GM15510 (cell line): ENCODE data around the gene EVI5L.

ENCODE experiments used
- POLR2A ChIP-seq: IDR thresholded peaks from 3 replicates; pipeline ENCODE4 v1.6.1; 2011; ENCODE audit warnings: borderline replicate concordance; ENCODE audit not compliant: insufficient read length; ENCODE audit errors: extremely low read depth

The EVI5L gene

DNA sequence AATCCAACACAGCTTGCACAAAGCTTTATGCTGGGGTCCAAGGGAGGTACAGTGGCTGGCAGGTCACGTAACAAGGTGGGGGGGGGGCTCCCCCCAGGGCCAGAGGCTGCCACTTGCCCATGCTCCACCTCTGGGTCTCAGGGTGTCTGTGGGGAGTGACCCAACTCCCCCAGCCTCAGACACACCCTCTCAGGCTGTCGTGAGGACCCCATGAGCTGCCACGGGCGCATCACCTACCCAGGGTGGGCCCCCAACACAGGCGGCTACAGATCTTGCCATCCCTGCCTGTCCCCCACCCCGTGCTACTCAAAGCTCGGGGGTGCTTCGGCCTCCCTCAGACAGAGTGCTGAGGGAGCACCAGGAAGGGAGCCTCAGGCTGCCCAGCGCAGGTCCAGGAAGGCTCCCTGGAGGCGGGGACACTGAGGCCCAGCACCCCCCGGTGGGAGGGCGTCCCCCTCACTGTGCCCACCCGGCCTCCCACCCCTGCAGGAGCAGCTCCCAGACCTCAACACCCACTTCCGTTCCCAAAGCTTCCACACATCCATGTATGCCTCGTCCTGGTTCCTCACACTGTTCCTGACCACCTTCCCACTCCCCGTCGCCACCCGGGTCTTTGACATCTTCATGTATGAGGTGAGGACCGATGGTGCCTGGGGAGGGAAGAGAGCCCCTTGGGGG, 21.1 kb downstream of the EVI5L start:
- TF ChIP-seq POLR2A: no peak

DNA sequence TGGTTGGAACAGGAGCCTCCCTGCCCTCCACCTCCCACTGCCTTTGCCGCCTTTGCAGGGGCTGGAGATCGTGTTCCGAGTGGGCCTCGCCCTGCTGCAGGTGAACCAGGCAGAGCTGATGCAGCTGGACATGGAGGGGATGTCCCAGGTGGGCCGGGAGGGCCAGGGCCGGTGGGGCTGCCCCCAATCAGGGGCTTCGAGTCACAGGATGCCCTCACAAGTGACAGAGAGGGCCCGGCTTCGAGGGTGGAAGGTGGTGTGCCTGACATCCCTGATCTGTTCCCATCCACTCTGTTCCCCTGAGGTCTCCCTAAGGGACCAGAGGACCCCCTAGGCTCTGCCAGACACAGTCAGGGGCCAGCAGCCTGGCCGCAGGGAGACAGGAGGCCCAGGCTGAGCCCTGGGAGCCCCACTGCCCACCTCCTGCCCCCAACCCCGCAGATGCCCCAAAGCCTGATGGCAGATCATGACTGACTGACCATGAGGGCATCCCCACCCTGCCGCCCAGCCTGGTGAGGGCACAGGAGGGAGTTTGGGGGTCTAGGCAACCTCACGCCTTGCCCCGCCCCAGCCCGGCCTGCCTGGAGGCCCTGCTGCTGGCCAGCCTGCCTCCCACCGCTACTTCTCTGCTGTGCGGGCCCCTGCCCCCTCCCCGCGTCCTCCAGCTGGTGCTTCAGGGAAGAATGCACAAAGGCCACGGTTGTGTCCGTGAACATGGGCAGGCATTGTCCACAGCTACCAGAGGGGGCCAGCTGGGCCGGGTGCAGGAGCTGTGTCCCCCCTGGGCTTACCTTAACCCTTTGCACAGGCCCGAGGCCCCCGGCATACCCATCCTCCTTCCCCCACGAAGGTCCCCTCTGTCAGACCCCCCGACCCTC, 21.8 kb downstream of the EVI5L start:
- no peak for TF ChIP-seq POLR2A

DNA sequence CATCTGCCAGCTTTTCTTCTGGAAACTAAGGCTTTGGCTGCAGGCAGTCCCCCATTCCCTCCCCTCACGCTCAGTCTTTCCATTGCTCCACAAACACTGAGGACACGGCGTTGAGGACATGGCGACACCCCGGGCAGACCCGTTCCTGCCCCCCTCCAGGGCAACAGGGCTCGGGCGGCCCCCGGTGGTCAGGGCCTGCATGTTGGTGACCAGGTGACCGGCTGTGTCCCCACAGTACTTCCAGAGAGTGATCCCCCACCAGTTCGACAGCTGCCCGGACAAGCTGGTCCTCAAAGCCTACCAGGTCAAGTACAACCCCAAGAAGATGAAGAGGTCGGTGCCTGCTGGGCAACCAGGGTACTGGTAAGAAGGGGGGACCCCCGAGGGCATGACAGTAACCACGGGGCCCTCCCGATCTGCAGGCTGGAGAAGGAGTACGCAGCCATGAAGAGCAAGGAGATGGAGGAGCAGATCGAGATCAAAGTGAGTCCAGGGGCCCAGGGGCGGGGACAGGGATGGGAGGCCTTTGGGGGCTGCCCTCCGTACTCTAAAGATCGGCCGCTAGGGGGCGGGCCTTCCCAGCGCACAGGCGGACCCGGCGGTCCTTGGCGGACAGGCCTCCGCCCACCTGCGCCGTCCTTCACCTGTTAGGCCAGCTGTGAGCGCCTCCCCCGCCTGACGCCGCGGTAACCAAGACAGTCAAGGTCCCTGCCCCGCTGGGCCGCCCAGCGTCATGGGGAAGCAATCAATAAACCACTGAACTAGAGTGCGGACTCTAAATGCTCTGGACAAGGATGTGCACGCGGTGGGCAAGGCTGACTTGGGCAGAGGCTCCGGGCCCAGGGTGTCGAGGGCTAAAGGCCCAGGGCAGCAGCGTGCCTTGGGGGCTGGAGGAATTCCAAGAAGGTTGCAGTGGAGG, 23.1 kb downstream of the EVI5L start:
- no peak for TF ChIP-seq POLR2A

DNA sequence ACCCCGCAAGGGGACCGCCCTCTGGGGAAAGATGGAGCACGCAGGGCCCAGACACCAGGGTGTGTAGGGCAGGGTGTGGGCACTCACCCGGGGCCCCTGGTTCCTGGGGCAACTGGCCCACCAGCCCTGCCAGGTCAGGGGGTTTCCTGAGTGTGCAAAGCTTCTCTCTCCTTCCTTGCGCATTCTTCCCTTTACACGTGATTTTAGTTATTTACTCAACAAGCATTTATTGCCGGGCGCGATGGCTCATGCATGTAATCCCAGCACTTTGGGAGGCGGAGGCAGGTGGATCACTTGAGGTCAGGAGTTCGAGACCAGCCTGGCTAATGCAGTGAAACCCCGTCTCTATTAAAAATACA, 23.7 kb downstream of the EVI5L start:
- no peak for TF ChIP-seq POLR2A

DNA sequence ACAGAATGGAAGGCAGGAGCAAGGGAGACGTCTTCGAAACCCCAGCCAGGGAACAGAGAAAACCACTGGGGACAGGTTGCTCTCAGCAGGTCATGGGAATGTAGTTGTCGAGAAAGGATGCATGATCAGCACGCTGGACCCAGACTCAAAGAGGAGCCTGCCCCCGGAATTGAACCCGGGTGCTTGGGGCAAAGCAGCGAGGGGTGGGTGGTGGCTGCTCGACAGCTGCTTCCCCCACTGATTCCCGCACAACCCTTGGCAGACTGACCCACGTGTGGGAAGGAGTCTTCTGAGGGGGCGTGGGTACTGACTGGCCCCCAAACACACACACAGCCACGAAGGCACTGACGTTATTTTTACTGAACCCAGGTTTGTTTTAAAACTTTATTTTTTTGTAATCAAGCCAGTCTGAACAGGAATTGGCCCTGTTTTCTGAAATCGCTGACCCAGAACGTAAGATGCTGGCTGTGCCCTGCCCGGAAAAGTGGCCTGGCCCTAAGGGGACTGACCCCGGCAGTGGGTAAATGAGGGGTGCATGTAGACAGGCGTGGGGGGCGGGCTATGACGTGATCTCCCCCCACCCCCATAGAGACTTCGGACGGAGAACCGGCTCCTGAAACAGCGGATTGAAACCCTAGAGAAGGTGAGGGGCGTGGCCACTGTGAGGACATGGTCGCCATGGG, 25.5 kb downstream of the EVI5L start:
- no peak for TF ChIP-seq POLR2A

DNA sequence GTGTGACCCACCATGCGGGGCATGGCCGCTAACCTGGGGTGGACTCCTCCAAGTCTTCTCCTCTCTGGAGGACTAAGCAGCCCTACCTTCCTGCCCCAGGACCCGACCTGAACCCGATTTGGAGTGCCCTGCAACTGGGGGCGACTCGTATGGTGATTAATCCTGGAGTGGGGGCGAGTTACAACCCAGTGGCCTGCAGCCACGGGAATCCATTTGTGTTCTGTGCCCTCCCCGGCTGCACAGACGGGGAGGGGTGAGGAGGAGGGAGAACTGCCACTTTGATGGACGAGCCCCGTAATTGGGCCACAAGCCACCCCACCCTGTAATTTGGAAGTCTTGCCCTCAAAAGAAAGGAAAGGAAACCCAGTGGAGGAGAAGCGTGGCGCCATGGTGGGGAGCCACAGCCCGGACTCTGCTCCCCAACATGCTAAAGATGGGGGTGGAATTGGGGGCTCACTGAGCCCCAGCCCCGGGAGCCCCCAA, 26.1 kb downstream of the EVI5L start:
- TF ChIP-seq POLR2A: no peak

DNA sequence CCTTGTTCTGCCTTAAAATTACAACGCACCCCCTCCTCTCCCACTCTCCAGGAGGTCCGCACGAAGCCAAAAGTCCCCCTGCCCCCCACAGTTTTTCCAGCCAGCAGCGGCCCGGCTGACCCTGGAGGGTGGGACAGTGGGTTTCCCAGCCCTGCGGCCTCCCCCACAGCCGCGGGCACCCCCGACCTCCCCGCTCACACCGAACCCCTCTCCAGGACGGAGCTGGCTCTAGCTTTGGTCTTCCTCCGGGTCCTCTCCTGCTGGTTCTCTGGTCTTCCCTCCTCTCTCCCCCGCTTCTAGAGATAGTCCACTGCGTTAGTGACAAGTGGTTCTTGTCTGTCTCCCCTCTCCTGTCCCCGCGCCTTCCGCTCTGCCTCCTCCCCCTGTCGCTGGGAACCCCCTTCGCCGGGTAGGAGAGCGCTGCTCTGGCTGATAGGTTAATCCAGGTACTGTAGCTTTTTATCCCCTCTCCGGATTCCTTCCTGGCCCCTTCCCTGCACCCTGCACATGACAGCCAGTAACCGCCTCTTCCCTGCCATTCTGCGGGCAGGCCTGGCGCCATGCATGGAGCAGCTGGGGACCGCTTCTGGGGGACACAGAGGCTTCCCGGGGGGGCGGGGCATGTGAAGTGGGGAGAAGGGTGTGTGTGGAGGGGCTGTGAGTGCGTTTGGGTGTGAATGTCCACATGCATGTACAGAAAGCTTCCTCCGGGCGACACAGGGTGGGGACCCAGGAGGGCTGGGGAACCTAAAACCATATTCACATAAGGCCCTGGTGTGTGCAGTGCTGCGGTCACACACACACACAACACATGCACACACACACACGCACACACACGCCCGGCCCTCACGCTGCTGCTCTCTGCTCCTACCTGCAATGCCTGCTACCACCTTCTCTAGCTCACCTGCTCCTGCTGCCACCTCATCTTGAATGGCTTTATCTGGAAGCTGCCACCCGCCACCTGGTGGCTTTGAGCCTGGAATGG, 27.0 kb downstream of the EVI5L start:
- TF ChIP-seq POLR2A: no peak

DNA sequence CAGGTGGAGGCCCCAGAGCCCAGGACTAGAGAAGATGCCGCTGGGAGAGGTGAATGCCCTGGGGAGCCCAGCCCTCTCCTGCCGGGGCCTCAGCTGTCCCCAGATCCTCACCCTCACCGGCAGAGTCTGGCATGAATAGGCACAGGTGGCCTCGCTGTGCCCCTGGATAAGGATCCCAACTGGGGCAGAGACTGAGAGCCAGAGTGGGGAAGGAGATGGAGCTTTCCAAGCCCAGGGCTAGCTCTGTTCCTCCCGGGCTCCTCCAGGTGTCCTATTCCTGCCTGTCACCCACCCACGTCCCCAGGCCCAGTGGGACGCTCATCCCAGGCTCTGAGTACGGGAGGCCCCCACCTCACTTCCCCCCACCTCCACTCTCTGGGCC, 27.7 kb downstream of the EVI5L start:
- TF ChIP-seq POLR2A: no peak

DNA sequence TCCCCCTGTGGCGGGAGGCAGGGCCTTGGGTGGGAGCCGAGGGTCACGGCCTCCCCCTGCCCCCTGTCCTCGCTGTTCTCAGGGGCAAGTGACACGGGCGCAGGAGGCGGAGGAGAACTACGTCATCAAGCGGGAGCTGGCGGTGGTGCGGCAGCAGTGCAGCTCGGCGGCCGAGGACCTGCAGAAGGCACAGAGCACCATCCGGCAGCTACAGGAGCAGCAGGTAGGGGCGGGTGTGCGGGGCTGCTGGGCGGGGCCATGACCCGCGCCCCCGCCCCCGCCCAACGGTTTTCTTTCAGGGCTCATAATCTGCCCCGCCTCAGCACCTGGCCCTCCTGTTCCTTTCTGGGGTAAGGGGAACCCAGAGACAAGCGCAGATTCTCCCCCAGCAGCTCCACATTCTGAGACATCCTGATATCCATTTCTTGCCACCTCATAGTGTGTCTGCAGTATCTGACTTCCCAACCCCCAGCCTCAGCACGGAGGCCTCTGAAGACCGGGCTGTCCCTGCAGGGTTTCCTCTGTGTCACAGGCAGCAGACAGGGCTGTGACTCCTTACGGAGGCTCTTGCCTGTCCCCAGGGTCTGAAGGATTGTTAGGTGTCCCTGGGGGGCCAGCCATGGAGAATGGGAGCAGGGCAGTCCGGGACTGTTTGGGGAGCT, 28.2 kb downstream of the EVI5L start:
- no peak for TF ChIP-seq POLR2A

DNA sequence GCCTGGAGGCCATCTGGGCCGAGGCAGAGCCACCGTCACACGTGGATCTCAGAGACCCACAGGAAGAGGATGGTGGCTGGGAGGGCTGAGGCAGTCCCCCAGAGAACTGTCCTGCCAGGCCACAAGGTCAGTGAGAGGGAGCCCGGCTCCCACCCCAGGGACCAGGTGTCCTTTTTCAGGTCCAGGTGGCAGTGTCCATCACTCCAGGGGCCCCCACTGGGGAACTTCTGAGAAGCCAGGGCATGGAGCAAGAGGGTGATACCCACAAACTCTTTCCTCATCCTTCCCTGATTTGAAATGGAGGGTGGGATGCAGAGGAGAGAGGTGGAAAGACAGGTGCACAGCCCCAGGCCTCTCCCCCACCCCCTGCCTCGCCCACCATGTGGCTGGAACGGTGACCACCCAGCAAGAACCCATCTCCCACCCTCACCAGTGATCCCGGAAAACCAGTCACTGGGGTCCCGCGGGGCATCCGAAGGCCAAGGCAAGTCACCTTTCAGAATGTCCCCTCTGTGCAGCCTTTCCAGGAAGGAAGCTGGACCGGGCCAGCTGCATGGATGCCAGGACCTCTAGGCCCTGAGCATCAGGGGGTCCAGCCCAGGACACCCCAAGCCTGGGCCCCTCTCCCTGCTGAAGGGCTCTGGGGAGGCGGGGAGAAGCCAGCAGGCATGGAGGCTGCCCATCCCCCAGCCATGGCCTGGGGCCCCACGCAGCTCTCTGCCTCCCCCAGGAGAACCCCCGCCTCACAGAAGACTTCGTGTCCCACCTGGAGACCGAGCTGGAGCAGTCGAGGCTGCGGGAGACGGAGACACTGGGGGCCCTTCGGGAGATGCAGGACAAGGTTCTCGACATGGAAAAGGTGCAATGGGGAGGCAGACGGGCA, 30.1 kb downstream of the EVI5L start:
- no peak for TF ChIP-seq POLR2A

DNA sequence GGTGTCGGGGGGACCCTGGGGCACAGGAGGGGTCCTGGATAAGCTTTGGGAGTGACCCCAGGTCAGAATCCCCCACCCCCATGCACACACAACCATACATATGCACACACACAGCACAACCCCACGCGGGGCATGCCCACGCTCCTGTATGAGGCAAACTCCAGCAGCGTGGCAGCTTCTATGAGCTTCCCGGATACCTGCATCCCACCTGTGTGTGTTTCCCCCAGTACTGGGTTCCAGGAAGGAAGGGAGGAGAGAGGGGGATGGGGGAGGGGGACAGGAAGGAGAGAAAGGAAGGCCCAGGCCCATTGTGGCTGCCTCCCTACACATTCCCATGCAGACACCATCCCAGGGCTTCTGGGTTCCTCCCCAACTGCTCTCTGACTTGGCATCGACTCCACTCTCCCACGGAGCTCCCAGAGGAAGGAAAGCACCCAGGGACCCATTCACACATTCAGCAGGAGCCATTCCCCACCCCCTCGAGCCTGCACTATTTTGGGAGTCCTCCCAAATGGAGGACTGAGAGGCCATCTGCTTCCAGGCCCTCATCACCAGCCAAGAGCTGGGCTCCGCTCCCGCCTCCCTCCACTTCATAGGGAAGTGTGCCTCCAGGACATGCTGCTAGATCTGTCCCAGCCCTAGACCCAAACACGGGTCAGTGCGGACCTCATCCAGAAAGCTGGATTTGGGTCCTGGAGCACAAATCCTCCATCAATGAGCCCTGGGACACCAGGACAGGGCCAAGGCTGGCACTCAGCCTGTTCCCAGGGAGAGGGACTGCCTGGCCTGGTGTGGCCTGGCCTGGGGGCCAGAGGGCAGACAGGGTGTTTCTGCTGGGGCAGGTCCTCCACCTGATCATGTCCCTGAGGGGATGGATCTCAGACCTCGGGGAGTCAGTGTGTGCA, 30.9 kb downstream of the EVI5L start:
- no peak for TF ChIP-seq POLR2A
